SKM-1 (cell line): ENCODE measurements around the gene ABCG1.
A peak's percentile ranks its signal among the peaks of the same experiment; 100 is the strongest.

ENCODE experiments used
- DNase-seq: peaks from one replicate; lab custom pipeline; 2025; ENCODE audit not compliant: unreplicated experiment; lab: John Stamatoyannopoulos, UW

ABCG1 gene

DNA sequence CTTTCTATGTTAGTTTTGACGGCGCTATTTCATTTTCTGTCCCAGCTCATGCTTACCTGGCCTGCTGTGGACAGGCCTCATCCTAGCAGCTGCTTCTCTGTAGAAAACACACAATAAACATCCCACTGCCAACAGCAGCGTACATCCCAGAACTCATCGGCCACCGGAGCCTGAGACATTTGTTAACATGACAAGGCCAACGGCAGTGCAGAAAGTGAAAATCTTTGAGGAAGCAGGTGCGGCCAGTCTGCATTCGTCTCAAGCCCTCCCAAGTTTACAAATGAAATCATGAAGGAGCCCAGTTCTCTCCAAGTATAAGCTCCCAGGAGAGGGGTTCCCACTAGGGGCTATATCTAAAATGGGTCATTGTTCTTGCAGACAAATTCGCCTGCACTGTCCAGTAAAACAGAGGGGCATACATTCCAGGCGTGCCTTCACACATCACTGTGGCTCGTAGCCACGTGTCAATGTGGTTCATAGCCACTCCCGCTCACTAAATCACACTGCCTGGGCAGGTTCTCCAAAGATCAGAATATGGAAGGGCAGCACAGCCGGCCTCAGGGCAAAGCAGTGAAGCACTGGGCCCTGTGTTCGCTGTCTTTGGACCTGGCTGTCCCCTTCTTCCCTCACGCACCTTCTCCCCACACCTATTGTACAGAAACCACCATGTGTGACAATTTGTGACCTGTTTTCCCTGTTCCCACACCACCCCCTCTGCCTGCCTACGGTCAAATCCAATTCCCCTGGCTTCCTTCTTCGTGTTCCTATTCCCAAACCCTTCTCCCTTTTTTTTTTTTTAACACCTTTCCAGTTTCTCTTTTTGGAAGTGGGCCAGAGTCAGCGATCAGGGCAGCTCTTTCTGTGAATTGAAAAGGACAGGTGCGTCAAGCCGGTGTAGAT is 27.0 kb upstream of the ABCG1 start:
- no peak for DNase-seq

DNA sequence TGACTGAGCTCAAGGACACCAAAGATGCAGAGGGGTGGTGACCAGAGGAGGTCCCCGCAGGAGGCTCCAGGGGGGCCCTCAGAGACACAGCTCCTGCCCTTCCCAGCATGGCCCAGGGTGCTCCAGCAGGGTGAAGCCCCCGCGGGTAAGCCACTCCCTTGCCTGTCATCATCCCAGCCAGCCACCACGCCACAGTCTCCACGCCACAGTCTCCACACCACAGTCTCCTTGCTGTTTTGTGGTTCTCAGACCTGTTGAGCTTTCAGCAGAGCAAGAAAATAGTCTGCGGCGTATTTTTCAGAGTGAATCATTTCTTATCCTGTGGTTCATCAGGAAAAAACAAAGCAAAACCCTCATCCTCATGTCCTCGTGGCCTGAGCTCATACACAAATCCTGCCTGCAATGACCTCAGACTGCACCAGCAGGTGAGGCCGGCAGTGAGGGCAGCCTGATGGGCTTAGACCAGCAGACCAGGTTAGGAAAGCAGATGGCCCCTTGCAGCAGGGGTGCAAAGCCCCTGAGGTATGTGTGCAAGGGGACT is 25.7 kb upstream of the ABCG1 start:
- DNase-seq, result no peak

DNA sequence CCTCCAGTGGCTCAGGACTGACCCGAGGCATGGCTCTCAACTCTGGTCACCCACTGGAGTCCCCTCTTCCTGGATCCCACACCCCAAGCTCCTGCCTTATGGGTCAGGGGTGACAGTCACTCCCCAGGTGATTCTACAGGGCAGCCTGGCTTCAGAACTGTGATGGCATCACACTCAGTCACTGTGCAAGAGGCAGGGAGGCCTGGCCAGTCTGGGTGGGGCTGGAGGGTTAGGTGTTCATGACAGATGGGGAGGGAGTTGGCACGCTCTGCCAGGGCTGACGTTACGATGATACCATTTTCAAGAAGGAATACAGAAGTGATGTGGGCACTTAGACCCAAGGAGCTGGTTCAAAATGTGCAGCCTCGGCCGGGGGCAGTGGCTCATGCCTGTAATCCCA is 25.2 kb upstream of the ABCG1 start:
- DNase-seq, result no peak

DNA sequence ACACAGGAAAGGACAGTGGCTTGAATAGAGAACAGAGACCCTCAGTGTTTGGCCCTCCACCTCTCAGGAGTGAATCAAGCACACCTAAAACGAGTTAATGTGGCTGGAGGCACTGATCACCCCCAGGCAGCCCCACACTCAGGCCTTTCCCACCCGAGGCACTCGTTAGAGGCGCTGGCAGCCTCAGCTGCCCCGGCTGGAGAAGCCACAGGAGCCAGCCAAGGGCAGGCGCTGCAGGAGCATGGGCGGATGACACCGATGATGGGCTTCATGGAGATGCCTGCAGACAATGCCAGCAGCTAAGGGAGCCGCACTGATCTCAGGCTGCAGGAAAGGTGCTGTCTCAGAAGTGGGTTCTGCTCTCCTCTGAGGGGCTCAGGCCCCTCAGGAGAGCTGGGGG is 24.1 kb upstream of the ABCG1 start:
- DNase-seq, result no peak

DNA sequence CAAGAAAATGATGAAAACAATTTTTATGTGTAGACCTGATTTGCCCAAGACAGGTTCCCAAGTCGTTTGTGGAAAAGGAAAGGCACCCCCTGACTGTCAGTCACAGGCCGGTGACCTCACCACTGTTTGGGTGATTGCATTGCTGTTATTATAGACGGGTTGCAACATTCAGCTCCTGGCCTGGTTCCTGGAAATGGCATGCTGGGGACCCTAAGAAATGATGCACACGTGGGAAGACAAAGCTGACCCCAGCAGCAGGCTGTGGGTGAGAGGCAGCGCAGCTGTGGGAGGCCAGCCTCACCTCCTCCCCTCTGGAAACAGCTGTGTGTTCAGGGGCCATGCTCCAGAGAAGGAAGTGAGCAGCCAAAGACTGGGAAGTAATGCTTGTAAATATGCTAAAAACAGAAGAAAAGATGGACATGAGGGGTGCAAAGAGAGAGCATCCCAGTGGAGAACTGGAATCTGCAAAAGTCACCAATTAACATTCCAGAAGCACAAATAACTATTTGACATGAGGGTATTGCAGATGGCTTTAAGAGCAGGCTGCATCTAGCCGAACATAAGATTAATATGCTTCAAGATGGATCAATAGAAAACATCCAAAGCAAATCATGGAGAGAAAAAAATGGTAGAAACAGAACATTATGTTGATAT is 23.4 kb upstream of the ABCG1 start:
- DNase-seq, result peak; percentile 33

DNA sequence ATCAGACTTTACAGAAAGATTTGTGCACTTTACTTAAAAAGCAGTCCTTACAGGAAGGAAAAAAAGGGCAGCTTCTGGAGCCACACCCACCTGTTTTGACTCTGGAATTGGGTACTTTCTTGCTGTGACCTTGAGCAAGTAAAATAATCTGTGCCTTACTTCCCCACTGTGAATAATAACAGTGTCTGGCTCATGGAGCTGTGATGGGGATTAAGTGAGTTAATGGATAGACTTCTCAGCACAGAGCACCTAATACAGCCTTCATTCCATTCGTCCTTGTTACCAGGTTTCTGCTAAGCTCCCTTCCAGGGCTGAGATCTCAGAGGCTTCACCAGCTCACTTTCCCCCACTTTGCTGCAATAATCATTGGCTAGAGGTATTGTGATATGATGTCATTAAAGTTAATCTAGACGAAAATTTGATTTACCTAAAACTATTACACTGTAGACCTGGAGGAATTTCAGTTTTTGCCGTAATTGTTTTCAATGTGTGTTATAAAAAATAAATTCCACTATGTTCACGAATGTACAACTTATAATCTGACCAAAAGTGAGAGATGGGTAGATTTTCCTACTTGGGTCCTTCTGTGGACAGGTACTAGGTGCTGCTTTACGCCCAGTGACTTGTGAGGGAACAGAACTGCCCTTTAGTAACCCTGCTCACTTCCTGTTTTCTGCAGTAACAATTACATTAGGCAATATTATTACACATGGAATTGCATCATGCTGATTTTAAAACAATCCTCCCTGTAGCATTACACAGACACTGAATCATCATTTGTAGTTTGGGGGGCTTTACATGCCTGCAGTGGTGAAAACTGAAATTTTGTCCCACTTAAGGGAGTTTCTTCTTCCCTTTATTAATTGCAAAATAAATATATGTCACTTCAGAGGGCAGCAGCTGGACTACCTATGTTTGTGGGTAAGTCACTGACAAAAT is 19.7 kb upstream of the ABCG1 start:
- peak; percentile 85 for DNase-seq

DNA sequence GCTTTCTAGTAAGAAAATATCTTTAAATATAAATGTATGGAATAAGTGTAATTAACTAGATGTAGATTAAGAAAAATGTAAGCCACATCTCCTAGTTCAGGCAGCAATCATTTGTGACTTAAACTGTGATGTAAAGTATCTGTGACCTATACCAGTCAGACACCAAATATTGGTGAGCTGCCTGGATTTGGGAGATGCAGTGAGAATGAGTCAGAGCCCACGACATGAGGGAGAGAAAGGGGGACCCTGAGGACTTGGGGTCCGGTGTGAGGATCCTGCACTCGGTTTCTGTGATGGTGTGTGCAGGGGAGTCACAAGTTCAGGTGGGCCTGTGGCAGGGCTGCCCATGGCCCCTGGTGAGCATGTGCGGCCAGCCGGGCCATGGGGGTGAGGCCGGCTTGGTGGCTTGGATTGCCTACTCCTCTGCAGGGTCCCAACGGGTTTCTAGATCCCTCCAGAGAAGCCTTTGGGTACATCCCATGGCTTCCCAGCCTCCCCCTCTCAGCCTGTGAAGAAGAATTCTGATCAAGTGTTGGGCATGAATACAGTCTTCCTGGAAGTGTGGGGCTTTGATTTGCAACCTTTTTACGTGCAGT is 19.0 kb upstream of the ABCG1 start:
- no peak for DNase-seq

DNA sequence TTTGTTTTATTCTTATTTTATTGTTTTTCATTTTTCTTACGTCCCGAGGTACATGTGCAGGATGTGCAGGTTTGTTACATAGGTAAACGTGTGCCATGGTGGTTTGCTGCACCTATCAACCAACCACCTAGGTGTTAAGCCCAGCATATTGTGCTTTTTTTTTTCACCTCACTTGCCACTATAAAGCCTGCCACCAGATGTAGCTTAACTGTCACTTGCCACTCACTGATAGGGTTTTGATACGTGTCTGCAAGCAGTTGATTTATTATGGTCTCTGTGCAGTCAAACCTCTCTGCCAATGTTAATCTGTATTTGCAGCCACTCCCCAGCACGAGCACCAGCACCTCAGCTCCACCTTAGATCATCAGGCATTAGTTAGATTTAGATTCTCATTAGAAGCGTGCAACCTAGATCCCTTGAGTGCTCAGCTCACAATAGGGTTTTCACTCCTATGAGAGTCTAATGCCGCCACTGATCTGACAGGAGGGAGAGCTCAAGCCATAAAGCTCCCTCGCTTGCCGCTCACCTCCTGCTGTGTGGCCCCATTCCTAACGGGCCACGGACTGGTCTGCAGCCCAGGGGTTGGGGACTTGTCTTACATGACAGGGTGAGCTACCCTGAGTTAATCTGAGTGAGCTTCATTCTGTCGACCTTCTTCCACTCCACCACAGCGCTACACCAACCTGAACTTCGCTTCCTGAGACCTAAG is 17.9 kb upstream of the ABCG1 start:
- no peak for DNase-seq

DNA sequence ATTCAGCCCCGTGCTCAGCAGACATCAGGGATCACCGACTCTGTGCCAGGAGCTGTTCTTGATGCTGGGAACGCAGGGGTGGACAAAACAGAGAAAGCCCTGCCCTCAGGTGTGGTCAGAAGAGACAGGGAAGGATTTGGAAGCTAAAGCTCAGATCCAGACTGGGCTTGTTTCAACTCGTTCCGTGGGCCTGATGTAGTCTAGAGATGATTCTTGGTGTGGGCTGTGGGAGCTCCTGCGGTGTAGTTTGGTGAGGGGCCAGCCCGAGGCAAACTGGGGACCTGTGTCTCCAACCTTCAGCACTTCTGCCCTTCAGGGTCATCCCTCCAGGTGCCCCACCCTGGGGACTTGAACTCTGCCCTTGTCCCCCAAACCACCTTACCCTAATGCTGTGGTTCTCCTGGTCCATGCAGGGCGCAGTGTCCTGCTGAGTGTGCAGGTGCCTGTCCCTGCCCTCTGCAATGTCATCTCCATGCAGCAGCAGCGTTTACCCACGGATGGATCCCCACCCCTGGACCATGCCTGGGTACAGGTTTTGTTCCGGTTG is 17.3 kb upstream of the ABCG1 start:
- no peak for DNase-seq

DNA sequence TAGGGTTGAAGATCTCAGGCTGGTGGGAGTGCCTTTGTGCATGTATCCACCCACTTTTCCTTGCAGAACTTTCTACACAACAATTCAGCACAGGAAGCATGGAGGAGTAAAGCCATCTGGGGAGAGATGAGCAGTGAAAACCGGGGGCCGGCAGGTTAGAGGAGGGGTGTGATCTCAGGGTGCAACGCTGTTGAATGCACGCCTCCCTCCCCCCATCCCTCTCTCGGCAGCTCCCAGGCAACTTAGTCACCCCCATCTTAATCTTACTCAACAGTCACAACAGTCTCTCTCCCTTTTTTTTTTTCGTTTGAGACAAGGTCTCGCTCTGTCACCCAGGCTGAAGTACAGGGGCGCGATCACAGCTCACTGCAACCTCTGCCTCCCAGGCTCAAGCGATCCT is 16.6 kb upstream of the ABCG1 start:
- no peak for DNase-seq

DNA sequence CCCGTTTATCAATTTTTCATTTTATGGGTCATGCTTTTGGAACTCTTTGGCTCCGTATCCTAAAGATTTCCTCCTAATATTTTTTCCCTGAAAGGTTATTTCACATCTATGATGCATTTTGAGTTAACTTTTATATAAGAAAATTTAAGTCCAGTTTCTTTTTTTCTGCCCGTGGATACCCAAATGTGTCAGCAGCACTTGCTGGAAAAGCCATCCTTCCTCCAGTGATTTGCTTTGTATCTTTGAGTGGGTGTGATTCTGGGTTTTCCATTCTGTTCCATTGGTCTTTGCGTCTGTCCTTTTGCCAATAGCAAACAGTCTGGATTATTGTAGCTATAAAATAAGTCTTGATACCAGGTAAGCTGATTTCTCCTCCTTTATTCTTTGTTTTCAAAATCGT is 15.6 kb upstream of the ABCG1 start:
- no peak for DNase-seq

DNA sequence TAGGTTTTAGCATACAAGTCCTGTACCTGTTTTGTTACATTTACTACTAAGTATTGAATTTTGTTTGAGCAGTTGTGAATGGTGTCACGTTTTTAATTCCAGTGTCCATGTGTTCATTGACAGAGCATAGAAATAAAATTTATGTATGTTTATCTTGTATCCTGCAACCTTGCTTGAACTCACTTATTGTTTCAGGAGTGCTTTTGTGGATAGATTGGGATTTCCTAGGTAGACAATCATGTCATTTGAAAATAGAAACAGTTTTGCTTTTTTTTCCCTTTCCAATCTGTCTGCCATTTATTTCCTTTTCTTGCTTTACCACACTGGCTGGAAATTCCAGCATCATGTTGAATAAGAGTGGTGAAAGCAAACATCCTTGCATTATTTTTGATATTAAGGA is 15.0 kb upstream of the ABCG1 start:
- no peak for DNase-seq

DNA sequence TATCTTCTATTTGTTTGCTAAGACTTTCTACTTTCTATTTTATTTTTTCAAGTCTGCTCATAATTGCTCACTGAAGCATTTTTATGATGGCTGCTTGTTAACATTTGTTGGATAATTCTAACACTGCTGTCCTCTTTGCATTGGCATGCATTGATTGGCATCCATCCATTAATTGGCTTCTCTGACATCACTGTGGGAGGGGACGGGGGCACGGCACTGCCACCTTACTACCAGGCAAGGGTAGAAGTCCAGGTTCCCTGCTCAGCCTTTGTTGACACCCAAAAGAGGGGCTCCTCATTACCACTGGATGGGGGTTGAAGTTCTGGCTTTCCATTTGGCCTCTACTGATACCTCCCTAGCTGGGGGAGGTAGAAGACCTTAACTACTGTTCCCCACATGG is 11.5 kb upstream of the ABCG1 start:
- no peak for DNase-seq

DNA sequence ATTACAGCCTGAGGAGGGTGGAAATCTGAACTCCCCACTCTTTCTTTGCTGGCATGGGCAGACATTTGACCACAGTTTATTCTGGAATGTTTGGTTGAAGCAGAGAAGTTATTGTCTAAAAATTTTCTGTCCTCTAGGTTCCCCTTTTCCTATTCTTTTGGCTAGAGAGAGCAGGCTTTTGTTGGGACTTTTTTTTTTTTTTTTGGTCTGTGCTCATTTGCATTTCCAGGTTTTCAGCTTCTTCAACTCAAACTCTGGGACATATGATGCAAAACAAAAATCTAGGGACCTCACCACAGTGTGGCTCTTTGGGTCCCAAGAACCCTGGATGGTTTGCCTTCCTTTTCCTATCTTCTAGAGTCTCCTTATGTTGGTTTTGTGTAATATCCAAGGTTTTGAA is 10.9 kb upstream of the ABCG1 start:
- DNase-seq, result no peak

DNA sequence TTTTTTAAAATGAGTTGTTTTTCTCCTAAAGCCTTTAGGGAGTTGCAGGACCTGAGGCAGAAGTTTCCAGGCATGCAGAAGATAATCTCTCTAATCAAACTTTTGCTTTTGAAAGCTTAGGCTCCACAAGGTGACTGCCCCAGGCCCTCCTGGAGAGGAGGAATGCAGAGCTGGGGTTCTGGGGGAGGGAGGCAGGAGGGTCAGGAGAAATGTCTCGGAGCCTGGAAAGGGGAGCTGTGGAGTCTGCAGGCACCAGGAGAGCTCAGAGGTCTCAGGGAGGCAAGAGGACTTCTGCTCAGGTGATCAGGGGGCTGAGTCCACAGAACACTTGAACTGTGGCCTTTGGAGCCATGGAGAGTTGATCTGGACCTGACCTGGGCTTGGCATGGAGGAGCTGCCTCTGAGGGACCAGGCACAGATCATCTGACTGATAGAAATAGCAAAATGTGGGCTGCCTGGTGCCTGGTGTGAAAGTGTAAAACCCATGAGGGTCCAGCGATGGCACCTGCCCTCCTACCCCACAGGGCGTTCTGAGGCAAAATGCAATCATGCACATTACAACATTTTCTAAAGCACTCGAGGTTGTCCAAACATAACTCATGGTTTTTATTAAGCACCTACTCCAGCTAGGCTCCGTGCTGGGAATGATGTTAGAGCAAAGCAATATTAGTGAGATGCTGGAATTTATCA is 10.0 kb upstream of the ABCG1 start:
- no peak for DNase-seq

DNA sequence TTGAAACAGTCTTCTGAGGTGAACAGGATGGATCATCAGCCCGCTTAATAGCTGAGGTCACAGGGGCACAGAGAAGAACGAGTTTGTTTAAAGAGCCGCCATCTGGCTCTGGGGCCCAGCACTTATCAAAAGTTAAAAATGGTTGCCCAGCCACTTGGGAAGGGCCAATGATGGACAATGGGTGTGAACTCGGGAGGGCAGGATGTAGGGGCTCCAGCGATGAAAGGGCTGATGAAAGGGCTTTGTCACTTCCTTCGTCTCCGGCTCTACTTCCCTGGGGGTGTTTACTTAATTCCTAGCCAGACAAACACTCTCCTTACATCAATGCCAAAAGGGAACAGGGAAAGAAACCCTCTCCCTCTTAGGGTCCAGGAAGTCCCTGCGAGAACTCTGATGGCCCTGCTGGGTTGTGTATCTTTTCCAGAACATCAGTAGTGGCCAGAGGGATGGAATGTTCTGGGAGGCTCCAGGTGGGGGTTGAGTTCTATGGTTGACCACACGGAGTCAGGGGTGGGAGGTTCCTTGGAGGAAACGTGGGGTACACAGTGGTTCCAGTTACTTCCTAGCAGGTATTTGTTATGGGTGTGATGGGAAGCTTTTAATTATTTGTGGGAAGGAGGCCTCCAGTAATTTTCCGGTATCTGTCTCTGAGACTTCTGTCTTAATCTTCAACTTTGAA is 9.0 kb upstream of the ABCG1 start:
- no peak for DNase-seq

DNA sequence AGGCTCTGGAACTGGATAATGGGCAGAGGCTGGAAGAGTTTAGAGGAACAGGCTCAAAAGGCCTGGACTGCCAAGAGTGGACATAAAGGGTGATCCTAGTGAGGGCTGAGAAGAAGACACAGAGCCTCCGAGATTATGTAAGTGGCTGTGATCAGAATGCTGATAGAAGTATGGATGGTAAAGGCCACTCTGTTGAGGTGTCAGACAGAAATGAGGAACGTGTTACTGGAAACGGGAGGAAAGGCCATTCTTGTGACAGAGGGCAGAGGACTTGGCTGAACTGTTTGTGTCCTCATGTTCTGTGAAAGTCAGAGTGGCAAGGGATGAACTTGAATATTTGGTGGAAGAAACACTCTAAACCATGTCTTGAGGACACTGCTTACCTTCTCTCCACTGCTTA is 6.7 kb upstream of the ABCG1 start:
- no peak for DNase-seq

DNA sequence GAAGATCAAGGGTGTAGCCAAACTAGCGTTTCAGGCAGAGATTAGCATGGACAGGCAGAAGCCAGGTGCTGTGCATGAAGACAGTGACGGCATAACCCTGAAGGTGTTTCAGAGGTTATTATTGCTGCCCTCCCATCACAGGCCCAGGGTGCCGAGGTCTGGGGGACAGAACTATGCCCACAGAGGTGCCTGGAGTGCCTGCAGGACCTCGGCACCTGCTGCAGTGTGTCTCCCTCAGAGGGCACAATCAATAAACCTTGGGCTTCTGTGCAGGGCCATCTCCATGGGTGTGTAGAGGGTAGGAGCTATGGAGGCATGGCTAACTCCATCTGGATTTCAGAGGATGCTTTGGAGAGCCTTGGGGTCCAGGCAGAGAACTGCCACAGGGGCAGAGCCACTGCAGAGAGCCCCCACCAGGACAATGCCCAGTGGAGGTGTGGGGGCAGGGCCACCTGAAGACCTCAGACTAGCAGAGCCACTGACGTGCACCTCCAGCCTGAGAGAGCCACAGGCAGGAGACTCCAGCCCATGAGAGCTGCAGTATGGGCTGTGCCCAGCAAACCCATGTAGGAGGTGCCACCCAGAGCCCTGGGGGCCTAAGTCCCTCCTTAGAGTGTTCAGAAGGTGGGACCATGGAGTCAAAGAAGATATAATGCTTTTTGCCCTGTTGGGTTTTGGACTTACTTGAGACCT is 5.7 kb upstream of the ABCG1 start:
- DNase-seq, result no peak
